Left ventricle myocardium inferior (tissue), 1 donor: ENCODE results near the gene ASB13. TPM values are rescaled to one million over a fixed set of nuclear protein-coding genes. Genes with fewer than 3 reads are reported as not detected.

Source experiments
- DNase-seq: peaks from one replicate; pipeline ENCODE4 v3.0.0-alpha.2; 2020
- H3K27ac ChIP-seq: fragments of 200-600 bp; replicated peaks from 2 replicates; pipeline ENCODE4 v1.8.0; 2021
- H3K27me3 ChIP-seq: fragments of 200-600 bp; 2 replicates; pipeline ENCODE4 v1.8.0; 2021; ENCODE audit warnings: low read depth
- H3K36me3 ChIP-seq: fragments of 200-600 bp; 2 replicates; pipeline ENCODE4 v1.8.0; 2021
- H3K4me1 ChIP-seq: fragments of 200-600 bp; 2 replicates; pipeline ENCODE4 v1.8.0; 2021
- H3K4me3 ChIP-seq: fragments of 200-600 bp; 2 replicates; pipeline ENCODE4 v1.8.0; 2021; ENCODE audit warnings: mild to moderate bottlenecking, moderate library complexity
- H3K9me3 ChIP-seq: fragments of 200-600 bp; replicated peaks from 2 replicates; pipeline ENCODE4 v1.8.0; 2021
- CTCF ChIP-seq: fragments of 200-600 bp; IDR thresholded peaks from 2 replicates; pipeline ENCODE4 v1.8.0; 2021; ENCODE audit warnings: antibody characterized with exemption, mild to moderate bottlenecking, borderline replicate concordance
- intact Hi-C: fragments of 100-400 bp; cut with micrococcal nuclease; formaldehyde crosslinking; loops from one replicate; pipeline ENCODE4 v1.11.0; 2022
- total RNA-seq: library from RNA; stranded (reverse); fragmentation: NEBNext Ultra II Directional; extraction: Animal tissue kit (Norgen Biotek cat#: 25700); gene quantifications from one replicate; pipeline ENCODE4 v1.2.1, GENCODE V29; 2021
- donor health status: DM: no; HTN: yes; CAD: no; lungs with severe emphysema.

The ASB13 gene
- total RNA-seq, 1 donor from 2014 or later = 15.6 TPM

DNA sequence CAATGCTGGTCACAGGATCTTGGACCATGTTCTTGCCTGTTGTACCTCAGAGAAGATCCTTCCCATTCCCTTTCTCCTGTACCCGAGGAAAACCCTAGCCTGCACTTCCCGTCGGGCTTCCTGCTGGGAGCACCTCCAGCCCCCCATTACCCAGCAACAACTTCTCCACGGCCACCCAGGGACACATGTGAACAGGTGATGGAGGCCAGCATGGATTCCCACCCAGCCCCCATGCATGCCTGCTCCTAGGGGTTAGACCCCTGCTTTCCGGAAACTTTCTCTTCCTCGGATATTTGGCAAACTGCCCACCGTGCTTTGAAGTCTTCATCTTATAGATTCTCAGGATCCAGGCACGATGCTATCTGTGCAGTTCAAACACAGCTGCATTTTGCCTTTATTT, 74.3 kb downstream of the ASB13 start:
- no peak for DNase-seq
- intact Hi-C loops = no loop called here
- H3K4me1 ChIP-seq = peaks cover 34% of the 10 kb centered on the region
- no peak for TF ChIP-seq CTCF
- peaks cover 69% of the 10 kb centered on the region for H3K27me3 ChIP-seq
- H3K27ac ChIP-seq = no peak overlapping the region
- H3K36me3 ChIP-seq = no peaks in the 10 kb centered on the region
- H3K9me3 ChIP-seq = no peaks in the 10 kb centered on the region
- no peak overlapping the region for H3K4me3 ChIP-seq

- peaks cover 39% of the 10 kb centered on the region for H3K4me1 ChIP-seq
- intact Hi-C loops = no loop called here
- H3K27me3 ChIP-seq = peaks cover 70% of the 10 kb centered on the region
- H3K4me3 ChIP-seq = no peak overlapping the region
- H3K27ac ChIP-seq = no peak overlapping the region
- DNase-seq = no peak
- TF ChIP-seq CTCF = no peak
- no peaks in the 10 kb centered on the region for H3K36me3 ChIP-seq
- H3K9me3 ChIP-seq = no peaks in the 10 kb centered on the region
Observed at GRCh38 chr10:5591336-5591824, 75.0 kb downstream of the ASB13 start.

GRCh38 chr10:5590816-5591215, 75.6 kb downstream of the ASB13 start:
- no peak for DNase-seq
- Histone ChIP-seq H3K27me3 (peaks cover 70% of the 10 kb centered on the region), H3K4me3 (no peak overlapping the region), H3K27ac (no peak overlapping the region), H3K4me1 (peaks cover 39% of the 10 kb centered on the region), H3K36me3 (no peaks in the 10 kb centered on the region), H3K9me3 (no peaks in the 10 kb centered on the region)
- intact Hi-C loops = no loop called here
- no peak for TF ChIP-seq CTCF

DNA sequence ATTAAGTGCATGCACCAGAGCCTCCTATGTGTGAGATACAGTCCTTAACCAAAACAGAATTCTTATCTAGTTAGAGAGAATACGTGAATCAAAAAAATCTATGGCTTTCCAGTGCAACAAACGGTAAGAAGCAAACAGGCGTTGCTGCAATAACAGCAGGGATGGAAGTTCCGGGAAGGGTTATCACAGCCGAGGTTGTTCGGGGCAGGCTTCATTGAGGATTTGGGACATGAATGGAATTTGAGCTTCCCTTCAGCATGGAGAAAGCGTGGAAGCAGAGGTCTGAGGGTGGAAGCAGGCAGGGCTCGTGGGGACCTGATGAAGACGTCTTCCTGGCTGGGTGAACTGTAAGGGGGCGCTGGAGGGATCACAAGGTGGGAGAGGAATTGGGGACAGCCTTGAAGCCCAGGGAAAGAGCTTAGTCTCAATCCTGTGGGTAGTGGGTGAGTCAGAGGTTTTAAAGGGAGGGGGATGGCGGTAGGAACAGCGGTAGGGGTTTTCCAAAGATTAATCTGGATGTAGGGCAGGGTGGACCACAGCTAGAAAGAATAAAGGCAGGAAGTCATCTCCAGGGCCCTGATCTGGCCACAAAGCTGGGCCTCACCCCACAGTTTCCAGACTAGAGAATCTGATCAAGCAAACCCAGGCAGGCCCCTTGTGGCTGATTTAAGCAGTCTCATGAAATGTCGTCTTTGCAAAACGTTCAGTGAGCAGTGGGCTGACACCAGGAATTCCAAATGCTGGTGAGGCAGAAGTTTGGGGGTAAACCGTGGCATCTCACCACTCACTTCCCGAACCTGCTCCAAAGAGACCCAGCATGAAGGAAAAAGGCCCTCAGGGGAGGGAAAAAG, 76.5 kb downstream of the ASB13 start:
- DNase-seq = no peak
- no peak overlapping the region for H3K27ac ChIP-seq
- H3K4me1 ChIP-seq = peaks cover 39% of the 10 kb centered on the region
- peaks cover 70% of the 10 kb centered on the region for H3K27me3 ChIP-seq
- TF ChIP-seq CTCF = no peak
- no peaks in the 10 kb centered on the region for H3K9me3 ChIP-seq
- no peaks in the 10 kb centered on the region for H3K36me3 ChIP-seq
- intact Hi-C loops = no loop called here
- no peak overlapping the region for H3K4me3 ChIP-seq

- peaks cover 40% of the 10 kb centered on the region for H3K4me1 ChIP-seq
- no peak for DNase-seq
- H3K4me3 ChIP-seq = no peak overlapping the region
- H3K36me3 ChIP-seq = no peaks in the 10 kb centered on the region
- H3K27ac ChIP-seq = no peak overlapping the region
- intact Hi-C loops = no loop called here
- no peaks in the 10 kb centered on the region for H3K9me3 ChIP-seq
- H3K27me3 ChIP-seq = peaks cover 69% of the 10 kb centered on the region
- TF ChIP-seq CTCF = no peak
Observed at GRCh38 chr10:5589011-5589660, 77.3 kb downstream of the ASB13 start.

Other genes starting within 250 kb of the ASB13 start
- gene CALML5, start 167.0 kb downstream of the ASB13 start, total RNA-seq = not detected
- gene CALML3, start 141.6 kb downstream of the ASB13 start, total RNA-seq = not detected
- gene TASOR2, start 18.2 kb upstream of the ASB13 start, total RNA-seq = 39.9 TPM
- 93.2 TPM for gene GDI2, start 146.8 kb upstream of the ASB13 start, total RNA-seq
- 2.3 TPM for gene ANKRD16, start 223.3 kb upstream of the ASB13 start, total RNA-seq
- gene FBH1, start 223.6 kb upstream of the ASB13 start, total RNA-seq = 75.5 TPM